Prostate gland (tissue), 2 donors: ENCODE data around the gene TMTC1.

Experiments
- CTCF ChIP-seq, 4 experiments: fragments of 200-600 bp in 2 of 4; fragments of 450-650 bp in 2 of 4; sonication (generic) in 2 of 4; IDR thresholded peaks; 1 replicate in 3 of 4; 2 replicates in 1 of 4; pipeline ENCODE4 v1.5.1; 2016 to 2019; ENCODE audit warnings: antibody characterized with exemption in 4 of 4, mild to moderate bottlenecking in 2 of 4, moderate library complexity in 2 of 4
- POLR2A ChIP-seq: fragments of 450-650 bp; IDR thresholded peaks from one replicate; pipeline ENCODE4 v1.6.1; 2016; ENCODE audit warnings: antibody characterized with exemption, mild to moderate bottlenecking

GRCh38 chr12:29671742-29672141, 112.0 kb downstream of the TMTC1 start:
- TF ChIP-seq POLR2A = no peak
- TF ChIP-seq CTCF (IDR thresholded peaks at IDR 0.05) = no peak
